ENCODE data around the gene CDKN2B. TPM values are rescaled to one million over a fixed set of nuclear protein-coding genes. Genes with fewer than 3 reads are reported as not detected.

The CDKN2B gene
- polyA plus RNA-seq, 2 of the 4 experiments (the other 2 are of a cell fraction), result not detected

DNA sequence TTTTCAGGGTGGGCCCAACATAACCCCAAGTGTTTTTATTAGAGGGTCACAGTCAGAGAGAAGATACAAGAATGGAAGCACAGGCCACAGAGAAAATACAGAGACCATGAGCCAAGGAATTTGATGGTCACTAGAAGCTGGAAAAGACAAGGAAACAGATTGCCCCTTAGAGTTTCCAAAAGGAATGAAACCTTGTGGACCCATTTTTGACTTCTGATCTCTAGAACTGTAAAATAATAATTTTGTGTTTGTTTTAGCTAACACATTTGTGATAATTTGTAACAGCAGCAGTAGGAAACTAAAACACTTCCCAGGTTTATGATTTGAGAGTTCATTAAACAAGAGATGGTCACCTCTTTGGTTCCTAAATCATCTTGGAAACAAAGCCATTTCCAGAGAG is 36.7 kb downstream of the CDKN2B start:
- TF ChIP-seq JUNB (IDR thresholded peaks at IDR 0.05) (no peak), ZC3H11A (IDR thresholded peaks at IDR 0.05) (no peak), SMC3 (IDR thresholded peaks at IDR 0.05) (no peak), TFCP2L1 (CRISPR knock-in tag; IDR thresholded peaks at IDR 0.05) (no peak), PHF8 (IDR thresholded peaks at IDR 0.05; ENCODE audit: borderline replicate concordance, low read depth) (no peak), HEYL (CRISPR knock-in tag; IDR thresholded peaks at IDR 0.05) (no peak), EHMT2 (IDR thresholded peaks at IDR 0.05; ENCODE audit: low read depth) (no peak), TP53 (CRISPR knock-in tag; IDR thresholded peaks at IDR 0.05) (no peak), ZFP36 (IDR thresholded peaks at IDR 0.05; ENCODE audit: borderline replicate concordance, partially characterized antibody) (no peak), RAD21 (conservative IDR thresholded peaks at IDR 0.05 in 1 of 2, IDR thresholded peaks at IDR 0.05 in 1 of 2) (no peak), CEBPB (IDR thresholded peaks at IDR 0.05) (no peak), FOXS1 (CRISPR knock-in tag; IDR thresholded peaks at IDR 0.05) (no peak)
- TF ChIP-seq, protein P1, sequence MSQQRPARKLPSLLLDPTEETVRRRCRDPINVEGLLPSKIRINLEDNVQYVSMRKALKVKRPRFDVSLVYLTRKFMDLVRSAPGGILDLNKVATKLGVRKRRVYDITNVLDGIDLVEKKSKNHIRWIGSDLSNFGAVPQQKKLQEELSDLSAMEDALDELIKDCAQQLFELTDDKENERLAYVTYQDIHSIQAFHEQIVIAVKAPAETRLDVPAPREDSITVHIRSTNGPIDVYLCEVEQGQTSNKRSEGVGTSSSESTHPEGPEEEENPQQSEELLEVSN (IDR thresholded peaks at IDR 0.05; ENCODE audit: borderline replicate concordance, low read depth), result no peak
- TF ChIP-seq, protein P2, sequence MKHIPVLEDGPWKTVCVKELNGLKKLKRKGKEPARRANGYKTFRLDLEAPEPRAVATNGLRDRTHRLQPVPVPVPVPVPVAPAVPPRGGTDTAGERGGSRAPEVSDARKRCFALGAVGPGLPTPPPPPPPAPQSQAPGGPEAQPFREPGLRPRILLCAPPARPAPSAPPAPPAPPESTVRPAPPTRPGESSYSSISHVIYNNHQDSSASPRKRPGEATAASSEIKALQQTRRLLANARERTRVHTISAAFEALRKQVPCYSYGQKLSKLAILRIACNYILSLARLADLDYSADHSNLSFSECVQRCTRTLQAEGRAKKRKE (CRISPR knock-in tag; IDR thresholded peaks at IDR 0.05; ENCODE audit: low read depth), result no peak
- TF ChIP-seq, protein P3, sequence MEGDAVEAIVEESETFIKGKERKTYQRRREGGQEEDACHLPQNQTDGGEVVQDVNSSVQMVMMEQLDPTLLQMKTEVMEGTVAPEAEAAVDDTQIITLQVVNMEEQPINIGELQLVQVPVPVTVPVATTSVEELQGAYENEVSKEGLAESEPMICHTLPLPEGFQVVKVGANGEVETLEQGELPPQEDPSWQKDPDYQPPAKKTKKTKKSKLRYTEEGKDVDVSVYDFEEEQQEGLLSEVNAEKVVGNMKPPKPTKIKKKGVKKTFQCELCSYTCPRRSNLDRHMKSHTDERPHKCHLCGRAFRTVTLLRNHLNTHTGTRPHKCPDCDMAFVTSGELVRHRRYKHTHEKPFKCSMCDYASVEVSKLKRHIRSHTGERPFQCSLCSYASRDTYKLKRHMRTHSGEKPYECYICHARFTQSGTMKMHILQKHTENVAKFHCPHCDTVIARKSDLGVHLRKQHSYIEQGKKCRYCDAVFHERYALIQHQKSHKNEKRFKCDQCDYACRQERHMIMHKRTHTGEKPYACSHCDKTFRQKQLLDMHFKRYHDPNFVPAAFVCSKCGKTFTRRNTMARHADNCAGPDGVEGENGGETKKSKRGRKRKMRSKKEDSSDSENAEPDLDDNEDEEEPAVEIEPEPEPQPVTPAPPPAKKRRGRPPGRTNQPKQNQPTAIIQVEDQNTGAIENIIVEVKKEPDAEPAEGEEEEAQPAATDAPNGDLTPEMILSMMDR (IDR thresholded peaks at IDR 0.05), result no peak
- Histone ChIP-seq H3K9me3 (no peaks in the 10 kb centered on the region), H3K4me2 (no peak overlapping the region), H3K4me1 (no peaks in the 10 kb centered on the region), H3K4me3 (no peak overlapping the region), H3K27ac (no peak overlapping the region)
- DNase-seq (ENCODE audit: low read depth in 1 of 2, low spot score in 1 of 2) (no peak), ATAC-seq (no peak), FAIRE-seq (no peak)
- ChIA-PET POLR2A (no interaction called here), CTCF (no interaction called here)

DNA sequence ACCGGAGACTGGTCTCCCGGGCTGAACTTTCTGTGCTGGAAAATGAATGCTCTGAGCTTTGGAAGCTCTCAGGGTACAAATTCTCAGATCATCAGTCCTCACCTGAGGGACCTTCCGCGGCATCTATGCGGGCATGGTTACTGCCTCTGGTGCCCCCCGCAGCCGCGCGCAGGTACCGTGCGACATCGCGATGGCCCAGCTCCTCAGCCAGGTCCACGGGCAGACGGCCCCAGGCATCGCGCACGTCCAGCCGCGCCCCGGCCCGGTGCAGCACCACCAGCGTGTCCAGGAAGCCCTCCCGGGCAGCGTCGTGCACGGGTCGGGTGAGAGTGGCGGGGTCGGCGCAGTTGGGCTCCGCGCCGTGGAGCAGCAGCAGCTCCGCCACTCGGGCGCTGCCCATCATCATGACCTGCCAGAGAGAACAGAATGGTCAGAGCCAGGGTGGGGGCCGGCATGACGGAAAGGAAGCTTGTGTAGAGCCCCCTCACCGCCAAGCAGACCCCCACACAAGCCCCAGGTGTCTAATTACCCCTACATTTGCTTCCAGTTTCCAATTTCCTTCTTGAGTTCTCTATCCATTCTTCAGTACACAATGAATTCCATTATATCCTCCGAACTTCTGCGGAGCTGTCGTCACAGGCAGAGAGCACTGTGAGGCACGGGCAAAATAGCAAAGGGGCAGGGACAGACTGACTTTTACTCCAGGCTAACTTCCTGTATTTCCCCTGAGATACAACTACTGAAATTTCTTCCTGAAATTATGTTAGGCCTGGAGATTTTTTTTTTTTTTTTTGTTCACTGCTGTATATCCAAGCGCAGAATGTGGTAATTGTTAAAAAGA is 38.1 kb downstream of the CDKN2B start:
- FAIRE-seq (no peak), DNase-seq (ENCODE audit: low read depth in 1 of 2, low spot score in 1 of 2) (no peak), ATAC-seq (no peak)
- POLR2A ChIA-PET, result no interaction called here
- Histone ChIP-seq H3K4me2 (no peak overlapping the region), H3K9me3 (no peaks in the 10 kb centered on the region), H3K4me1 (no peaks in the 10 kb centered on the region), H3K27ac (no peak overlapping the region), H3K4me3 (no peak overlapping the region)
- no CpG with 5 or more reads among the region's 45 CpGs for WGBS (ENCODE audit: missing lambda C conversion rate)
- CTCF ChIA-PET, result no interaction called here
- TF ChIP-seq, protein P4, sequence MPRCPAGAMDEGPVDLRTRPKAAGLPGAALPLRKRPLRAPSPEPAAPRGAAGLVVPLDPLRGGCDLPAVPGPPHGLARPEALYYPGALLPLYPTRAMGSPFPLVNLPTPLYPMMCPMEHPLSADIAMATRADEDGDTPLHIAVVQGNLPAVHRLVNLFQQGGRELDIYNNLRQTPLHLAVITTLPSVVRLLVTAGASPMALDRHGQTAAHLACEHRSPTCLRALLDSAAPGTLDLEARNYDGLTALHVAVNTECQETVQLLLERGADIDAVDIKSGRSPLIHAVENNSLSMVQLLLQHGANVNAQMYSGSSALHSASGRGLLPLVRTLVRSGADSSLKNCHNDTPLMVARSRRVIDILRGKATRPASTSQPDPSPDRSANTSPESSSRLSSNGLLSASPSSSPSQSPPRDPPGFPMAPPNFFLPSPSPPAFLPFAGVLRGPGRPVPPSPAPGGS (IDR thresholded peaks at IDR 0.05), result no peak
- TF ChIP-seq JUN (IDR thresholded peaks at IDR 0.05) (no peak), HOXA7 (CRISPR knock-in tag; IDR thresholded peaks at IDR 0.05) (no peak), PHF8 (IDR thresholded peaks at IDR 0.05; ENCODE audit: borderline replicate concordance, low read depth) (no peak), JUNB (IDR thresholded peaks at IDR 0.05) (no peak), HDAC2 (IDR thresholded peaks at IDR 0.05) (no peak), RARB (CRISPR knock-in tag; IDR thresholded peaks at IDR 0.05) (no peak), ESRRA (IDR thresholded peaks at IDR 0.05; ENCODE audit: borderline replicate concordance, low read length) (no peak), TFCP2L1 (CRISPR knock-in tag; IDR thresholded peaks at IDR 0.05) (no peak), ZFP36 (IDR thresholded peaks at IDR 0.05; ENCODE audit: borderline replicate concordance, partially characterized antibody) (no peak), NFE2L2 (conservative IDR thresholded peaks at IDR 0.05; ENCODE audit: low read length) (no peak), EHF (CRISPR knock-in tag; IDR thresholded peaks at IDR 0.05) (no peak), EHMT2 (IDR thresholded peaks at IDR 0.05; ENCODE audit: low read depth) (no peak)
- TF ChIP-seq, protein P5, sequence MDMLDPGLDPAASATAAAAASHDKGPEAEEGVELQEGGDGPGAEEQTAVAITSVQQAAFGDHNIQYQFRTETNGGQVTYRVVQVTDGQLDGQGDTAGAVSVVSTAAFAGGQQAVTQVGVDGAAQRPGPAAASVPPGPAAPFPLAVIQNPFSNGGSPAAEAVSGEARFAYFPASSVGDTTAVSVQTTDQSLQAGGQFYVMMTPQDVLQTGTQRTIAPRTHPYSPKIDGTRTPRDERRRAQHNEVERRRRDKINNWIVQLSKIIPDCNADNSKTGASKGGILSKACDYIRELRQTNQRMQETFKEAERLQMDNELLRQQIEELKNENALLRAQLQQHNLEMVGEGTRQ (IDR thresholded peaks at IDR 0.05), result no peak
- TF ChIP-seq, protein P6, sequence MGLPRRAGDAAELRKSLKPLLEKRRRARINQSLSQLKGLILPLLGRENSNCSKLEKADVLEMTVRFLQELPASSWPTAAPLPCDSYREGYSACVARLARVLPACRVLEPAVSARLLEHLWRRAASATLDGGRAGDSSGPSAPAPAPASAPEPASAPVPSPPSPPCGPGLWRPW (IDR thresholded peaks at IDR 0.05), result no peak
- TF ChIP-seq, protein P3 (IDR thresholded peaks at IDR 0.05), result no peak
- TF ChIP-seq, protein P7, sequence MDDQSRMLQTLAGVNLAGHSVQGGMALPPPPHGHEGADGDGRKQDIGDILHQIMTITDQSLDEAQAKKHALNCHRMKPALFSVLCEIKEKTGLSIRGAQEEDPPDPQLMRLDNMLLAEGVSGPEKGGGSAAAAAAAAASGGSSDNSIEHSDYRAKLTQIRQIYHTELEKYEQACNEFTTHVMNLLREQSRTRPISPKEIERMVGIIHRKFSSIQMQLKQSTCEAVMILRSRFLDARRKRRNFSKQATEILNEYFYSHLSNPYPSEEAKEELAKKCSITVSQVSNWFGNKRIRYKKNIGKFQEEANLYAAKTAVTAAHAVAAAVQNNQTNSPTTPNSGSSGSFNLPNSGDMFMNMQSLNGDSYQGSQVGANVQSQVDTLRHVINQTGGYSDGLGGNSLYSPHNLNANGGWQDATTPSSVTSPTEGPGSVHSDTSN (IDR thresholded peaks at IDR 0.05), result no peak
